Measurements from ENCODE around the gene DCAF4.
"Not testable (repeated sequence)": the region's sequence is repeated elsewhere in the genome, so short reads cannot be mapped to it uniquely, and the experiment has no call there.

The DCAF4 gene

DNA sequence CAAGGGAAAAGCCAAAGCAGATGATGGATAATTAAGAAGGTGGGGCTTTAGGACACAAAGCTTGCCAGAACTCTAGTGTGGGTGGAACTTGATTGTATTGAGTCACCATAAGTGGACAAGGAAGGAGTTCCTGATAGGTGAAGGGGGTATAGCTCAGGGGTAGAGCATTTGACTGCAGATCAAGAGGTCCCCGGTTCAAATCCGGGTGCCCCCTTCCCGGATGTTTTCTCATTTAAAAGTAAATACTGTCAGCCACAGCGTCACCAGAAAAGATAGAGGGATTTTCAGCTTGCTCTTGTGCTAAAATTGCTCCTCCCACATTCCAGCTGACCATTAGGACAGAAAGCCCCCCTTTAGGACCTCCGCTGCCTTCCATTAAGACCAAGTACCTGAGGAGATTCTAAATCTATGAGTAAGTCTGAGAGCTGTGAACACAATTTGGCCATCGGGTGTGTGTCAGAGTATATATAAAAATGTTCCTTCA lies 36.6 kb downstream of the DCAF4 start:
- H3K27ac ChIP-seq = peak overlapping the region; percentile 86
- peak; percentile 56 for DNase-seq (ENCODE audit: low read depth, low spot score)

DNA sequence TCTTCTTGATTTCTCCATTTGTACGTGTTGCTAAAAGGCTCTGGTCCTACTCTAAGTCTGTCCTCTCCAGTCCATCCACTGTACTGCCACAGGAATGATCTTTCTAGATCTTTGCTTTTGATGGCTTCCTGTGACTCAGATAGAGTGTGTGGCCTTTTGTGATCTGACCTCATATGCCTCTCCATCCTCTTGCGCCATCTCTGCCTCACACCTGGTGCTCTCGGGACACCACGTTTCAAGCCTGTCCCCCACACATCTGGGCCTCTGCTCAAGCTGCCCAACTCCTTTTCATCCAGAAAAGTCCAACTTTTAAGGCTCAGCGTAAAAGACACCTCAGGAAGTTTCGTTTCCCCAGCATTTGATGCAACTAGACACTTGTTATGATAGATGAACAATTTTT lies 39.0 kb downstream of the DCAF4 start:
- no peak for DNase-seq (ENCODE audit: low read depth, low spot score)

DNA sequence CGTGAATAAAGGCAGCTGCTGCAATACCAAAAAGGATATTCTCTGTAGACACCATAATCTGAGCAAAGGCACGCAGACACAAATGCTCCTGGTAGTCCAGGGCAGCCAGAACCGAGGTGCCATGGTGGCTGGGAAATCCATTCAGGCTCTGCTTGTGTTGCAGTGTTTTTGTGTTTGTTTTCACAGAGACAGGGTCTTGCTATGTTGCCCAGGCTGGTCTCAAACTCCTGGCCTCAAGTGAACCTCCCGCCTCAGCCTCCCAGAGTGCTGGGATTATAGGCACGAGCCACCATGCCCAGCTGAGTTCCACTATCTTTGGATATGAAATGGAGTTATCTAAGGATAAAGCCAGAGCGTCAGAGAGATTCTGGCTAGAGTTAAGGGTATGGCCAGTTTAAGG lies 39.8 kb downstream of the DCAF4 start:
- H3K27ac ChIP-seq = no peak overlapping the region
- no peak for DNase-seq (ENCODE audit: low read depth, low spot score)

More for the DNA sequence above, 39.0 kb downstream of the DCAF4 start:
- H3K27ac ChIP-seq = peak overlapping the region; percentile 15

DNA sequence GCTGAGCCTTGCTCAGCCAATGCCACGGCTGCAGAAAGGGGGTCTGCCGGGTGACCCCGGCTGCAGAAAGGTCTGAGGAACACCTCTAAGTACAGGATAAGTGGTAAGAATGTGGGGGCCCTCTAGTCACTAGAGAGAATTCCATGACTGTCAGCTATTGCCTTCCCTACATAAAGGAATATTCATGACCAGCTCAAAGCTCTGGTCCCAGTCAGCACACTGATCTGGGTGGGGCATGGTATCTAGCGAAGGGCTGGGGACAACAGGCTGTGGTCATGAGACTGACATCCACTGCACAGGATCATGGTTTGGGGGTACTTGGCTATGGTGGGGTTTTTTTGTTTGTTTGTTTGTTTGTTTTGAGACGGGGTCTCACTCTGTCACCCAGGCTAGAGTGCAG lies 42.1 kb downstream of the DCAF4 start:
- no peak for DNase-seq (ENCODE audit: low read depth, low spot score)
- H3K27ac ChIP-seq = no peak overlapping the region

DNA sequence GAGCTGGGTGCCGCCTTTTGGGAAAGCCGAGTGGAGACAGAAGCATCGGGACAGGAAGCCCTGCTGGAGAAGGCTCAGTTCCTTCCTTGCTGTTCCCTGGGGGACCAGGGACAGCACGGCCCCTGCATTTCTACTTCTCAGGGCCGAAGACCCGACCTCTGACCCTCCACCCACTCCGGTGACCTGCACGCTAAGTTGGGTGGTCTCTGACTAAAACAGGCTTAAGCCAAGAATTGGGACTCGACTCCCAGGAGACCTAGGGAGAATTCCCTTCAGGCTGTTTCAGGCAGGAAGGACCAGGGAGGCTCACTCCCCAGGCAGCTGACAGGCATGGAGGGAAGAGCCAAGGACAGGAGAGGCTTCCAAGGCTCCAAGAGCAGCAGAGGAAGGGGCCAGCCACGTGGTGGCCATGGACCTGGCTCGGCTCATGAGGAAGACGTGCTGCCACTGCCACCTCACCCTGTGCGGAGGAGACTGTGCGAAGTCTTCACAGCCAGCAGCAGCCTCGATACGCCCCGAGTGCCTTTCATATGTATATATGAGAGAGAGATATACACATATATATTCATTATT lies 43.9 kb downstream of the DCAF4 start:
- no peak overlapping the region for H3K27ac ChIP-seq
- no peak for DNase-seq (ENCODE audit: low read depth, low spot score)

DNA sequence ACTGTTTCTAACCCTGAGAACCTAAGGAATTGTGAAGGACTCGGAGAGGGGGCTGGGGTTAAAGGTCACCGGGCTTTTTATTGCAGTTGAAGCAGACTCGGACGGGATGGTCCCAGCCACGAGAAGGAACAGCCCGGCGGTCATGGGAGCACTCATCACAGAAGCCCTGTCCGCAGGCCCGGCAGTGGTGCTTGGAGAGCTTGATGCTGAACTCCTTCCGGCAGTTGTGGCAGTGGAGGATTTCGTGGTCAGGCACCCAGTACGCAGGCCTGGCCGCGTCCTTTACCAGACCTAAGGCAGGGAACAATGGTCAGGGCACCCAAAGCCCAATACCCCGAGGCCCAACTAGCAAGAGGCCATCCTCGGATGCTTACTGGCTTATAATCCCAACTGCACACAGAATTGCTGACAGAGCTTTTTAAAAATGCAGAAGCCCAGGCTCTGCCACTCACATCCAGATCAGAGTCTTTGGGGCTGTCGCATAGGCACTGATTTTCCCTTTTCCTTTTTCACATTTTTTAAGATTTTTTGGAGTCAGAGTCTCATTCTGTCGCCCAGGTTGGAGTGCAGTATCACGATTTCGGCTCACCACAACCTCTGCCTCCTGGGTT lies 44.7 kb downstream of the DCAF4 start:
- DNase-seq (ENCODE audit: low read depth, low spot score) = no peak
- no peak overlapping the region for H3K27ac ChIP-seq

DNA sequence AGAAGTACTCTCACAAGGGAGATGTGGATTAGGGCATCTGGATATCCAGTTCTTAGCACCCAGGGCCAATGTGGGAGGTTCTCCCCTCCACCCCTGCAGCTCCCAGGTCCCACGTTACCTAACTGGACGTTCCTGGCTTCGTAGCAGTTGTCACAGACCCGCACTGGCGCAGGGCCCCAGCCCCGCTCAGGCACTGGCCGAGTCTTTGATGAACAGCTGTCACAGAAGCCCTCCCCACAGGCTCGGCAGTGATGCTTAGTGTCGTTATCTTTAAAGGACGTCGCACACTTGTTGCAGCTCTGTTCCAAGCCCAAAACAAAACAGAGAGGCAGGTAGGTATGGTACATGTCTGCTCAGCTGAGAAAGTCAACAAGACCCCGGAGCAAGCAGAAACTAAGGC lies 48.4 kb downstream of the DCAF4 start:
- DNase-seq (ENCODE audit: low read depth, low spot score) = no peak
- no peak overlapping the region for H3K27ac ChIP-seq

DNA sequence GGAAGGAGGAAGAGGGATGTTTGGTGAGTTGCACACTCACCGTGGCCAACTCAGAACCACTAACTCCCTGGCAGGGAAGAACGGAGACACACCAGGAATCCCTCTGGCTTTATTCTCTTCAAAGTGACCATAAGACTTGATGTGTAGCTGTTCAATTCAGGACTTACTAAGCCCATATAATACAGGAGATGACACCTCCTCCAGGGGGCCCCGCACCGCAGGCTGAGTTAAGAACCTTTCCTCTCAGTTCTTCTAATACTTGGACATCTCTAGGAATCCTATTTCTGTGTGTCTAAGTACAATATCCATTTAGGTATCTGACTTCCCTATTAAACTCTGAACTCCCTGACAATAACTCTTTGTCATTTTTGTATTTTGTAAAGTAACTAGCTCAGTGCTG lies 49.5 kb downstream of the DCAF4 start:
- DNase-seq (ENCODE audit: low read depth, low spot score) = no peak
- no peak overlapping the region for H3K27ac ChIP-seq

DNA sequence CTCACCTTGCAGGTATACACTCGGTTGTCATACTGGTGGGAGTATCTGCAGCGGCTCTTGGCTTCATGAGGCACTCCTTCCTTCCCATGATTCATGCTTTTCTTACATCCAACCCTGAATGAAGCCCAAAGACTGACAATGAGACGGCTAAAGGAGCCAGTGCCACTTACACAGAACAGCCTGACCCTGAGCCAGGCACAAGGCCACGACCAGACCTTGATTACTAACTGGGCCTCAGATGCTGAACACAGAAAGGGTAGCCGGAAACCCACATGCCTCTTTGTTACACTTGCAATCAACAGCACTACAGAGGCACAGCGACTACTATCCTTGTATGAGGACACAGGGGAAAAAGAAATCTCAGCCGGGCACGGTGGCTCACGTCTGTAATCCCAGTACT lies 52.6 kb downstream of the DCAF4 start:
- no peak overlapping the region for H3K27ac ChIP-seq
- DNase-seq (ENCODE audit: low read depth, low spot score) = no peak

DNA sequence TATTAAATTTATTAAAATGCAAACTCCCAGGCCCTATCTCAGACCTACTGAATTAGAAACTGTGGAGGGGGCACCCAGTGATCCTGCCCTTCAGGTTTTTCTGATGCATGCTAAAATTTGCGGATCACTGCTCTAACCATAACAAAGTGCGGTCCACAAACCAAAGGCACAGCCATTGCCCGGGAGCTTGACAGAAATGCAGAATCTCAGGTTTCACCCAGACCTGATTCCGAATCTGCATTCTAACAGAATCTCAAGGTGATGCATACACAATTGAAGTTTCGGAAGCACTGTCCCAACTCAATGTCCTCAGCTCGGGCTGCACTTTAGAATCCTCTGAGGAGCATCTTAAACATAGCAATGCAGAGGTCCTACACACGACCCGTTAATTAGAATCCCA lies 54.6 kb downstream of the DCAF4 start:
- DNase-seq (ENCODE audit: low read depth, low spot score) = no peak
- H3K27ac ChIP-seq = no peak overlapping the region

DNA sequence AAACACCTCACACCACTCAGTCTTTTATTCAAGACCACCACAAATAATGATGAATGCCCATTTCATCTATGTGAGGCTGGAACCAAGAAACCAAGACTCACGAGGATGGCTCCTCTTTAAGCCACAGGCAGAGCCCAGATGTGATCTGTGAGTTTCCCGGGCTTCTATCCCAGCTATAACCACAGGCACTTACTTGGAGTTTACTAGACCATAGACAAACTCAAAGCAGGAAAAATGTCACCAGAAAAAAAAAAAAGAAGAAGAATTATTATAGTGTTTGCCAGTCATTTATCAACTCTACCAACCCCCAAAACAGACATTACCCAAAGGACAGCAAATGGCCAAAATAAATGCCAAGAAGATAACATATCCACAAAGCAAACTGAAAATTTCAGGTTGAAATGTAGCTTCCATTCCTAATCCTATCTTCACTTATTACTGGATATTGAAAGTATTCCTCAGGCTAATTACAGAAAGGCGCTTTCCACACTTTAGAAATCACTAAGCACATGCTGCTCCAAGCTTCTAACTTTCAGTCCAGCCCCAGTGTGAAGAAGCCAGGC lies 56.0 kb downstream of the DCAF4 start:
- no peak overlapping the region for H3K27ac ChIP-seq
- no peak for DNase-seq (ENCODE audit: low read depth, low spot score)

DNA sequence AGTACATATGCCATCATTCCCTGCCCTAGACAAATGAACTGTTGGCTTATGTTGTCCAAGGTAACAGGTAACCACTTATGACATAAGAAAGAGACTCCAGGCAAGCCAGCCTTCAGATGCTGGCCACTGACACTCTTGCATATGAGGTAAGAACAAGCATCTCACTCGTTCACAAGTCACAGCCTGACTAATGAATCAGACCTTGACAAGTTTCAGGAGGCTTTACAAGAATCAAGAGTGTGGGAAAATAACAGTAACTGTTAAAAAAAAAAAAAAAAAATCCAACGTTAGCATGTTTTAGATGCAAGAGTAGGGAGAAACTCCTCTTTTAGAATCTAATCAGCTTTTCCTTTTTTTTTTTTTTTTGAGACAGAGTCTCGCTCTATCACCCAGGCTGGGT lies 60.0 kb downstream of the DCAF4 start:
- no peak overlapping the region for H3K27ac ChIP-seq
- peak; percentile 49 for DNase-seq (ENCODE audit: low read depth, low spot score)

DNA sequence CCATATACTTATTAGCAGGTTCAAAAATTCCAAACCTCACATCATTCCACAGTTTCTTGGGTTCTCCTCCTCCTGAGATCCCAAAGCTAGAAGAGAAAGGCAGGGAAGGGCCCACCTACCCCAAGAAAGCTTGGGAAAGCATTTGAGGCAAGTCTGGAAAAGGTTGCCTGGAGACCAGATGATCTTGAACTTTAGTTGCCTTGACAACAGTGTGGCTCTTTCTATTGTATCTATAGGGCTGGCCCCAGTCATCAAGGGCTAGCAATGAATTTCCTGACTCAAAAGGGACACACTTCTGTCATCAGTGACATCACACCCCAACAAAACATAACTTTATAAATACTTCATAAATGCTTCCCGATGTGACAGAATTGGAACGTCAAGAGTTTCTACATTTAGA lies 60.6 kb downstream of the DCAF4 start:
- DNase-seq (ENCODE audit: low read depth, low spot score) = no peak
- H3K27ac ChIP-seq = no peak overlapping the region

DNA sequence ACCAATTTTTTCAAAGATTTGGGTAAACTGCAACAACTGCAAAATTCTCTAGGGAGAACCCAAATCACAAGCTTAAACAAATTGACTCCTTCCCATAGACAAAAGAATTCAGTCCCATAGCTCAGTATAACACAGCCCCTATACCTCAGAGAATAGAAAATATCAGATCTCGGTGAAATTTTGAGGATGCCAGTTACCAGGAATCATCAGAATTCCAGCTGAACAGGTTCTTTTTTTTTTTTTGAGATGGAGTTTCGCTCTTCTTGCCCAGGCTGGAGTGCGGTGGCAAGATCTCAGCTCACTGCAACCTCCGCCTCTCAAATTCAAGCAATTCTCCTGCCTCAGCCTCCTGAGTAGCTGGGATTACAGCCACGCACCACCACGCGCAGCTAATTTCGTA lies 63.9 kb downstream of the DCAF4 start:
- no peak for DNase-seq (ENCODE audit: low read depth, low spot score)

DNA sequence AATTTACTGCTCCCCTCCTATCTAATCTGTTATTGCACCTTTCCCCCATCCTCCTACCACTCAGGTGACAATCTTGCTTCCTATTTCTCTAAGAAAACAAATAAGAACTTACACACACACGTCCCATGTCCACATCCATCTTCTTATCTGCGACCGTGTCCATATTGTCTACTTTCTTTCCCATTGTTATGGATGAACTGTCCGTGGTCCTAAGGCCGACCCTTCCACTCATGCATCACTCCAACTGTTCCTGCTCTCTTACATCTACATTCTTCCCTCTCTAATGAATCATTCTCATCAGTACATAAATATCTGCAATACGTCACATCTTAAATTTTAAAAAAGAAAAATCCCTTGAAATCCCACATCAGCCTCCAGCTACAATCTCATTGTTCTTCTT lies 70.7 kb downstream of the DCAF4 start:
- no peak overlapping the region for H3K27ac ChIP-seq
- DNase-seq (ENCODE audit: low read depth, low spot score) = no peak

More for the DNA sequence above, 63.9 kb downstream of the DCAF4 start:
- no peak overlapping the region for H3K27ac ChIP-seq

DNA sequence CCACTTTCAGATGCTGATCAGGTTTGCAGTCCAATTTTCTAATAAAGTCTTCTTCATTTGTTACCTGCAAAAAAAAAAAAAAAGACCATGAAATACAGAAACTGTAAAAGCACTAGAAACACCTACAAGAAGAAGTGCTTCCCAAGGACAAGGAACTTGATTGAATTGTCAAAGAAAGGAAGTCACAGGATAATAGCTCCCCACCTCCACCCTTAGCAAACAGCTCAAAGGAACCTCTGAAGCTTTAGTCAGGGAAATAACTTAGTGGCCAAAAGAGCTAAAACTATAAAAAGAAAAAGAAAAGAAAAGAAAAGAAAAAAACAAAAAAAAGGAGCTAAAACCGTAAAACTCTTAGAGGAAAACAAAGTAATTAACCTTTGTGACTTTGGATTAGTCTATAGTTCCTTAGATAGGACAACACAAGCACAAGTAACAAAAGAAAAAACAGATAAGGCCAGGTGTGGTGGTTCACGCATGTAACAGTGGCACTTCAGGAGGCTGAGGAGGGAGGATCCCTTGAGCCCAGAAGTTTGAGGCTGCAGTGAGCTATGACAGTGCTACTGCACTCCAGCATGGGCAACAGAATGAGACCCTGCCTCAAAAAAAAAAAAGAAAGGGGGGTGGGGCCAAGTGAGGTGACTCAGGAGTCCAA lies 72.1 kb downstream of the DCAF4 start:
- no peak overlapping the region for H3K27ac ChIP-seq
- DNase-seq (ENCODE audit: low read depth, low spot score) = no peak

DNA sequence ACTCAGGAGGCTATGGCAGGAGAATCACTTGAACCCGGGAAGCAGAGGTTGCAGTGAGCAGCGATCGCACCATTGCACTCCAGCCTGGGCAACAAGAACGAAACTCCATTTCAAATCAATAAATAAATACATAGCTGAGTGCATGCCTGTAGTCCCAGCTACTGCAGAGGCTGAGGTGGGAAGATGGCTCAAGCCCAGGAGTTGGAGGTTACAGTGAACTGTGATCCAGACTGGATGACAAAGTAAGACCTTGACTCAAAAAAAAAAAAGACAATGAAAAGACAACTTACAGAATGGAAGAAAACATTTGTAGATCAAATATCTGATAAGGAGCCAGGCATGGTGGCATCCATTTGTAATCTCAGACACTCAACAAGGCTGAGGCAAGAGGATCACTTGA lies 73.1 kb downstream of the DCAF4 start:
- DNase-seq (ENCODE audit: low read depth, low spot score) = no peak
- H3K27ac ChIP-seq = no peak overlapping the region

DNA sequence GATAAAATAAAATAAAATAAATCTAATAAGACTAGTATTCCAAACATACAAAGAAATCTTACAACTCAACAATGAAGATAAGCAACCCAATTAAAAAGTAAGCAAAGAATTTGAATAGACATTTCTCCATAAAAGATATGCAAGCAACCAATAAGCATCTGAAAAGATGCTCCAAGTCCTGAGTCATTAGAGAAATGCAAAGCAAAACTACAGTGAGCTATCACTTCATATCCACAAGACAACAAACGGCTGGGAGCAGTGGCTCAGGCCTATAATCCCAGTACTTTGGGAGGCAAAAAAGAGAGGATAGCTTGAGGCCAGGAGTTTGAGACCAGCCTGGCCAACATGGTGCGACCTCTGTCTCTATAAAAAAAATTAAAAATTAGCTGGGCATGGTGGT lies 73.8 kb downstream of the DCAF4 start:
- no peak overlapping the region for H3K27ac ChIP-seq
- no peak for DNase-seq (ENCODE audit: low read depth, low spot score)

DNA sequence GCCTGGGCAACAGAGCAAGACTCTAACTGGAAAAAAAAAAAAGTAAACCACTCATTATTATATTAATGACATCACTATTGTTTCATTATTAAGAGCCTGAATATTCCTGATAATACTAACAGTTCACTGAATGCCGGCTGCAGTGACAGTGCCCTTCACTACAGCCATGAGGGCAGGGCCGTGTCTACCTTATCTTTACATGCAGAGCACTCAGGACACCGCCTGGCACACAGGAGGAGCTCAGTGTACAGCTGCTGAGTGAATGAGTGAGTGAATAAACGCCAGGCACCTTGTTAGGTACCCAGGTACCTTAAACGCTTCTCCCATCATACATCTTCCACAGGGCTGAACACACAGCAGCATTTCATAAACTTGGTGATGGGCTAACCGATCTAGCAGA lies 77.4 kb downstream of the DCAF4 start:
- H3K27ac ChIP-seq = no peak overlapping the region
- DNase-seq (ENCODE audit: low read depth, low spot score) = no peak

DNA sequence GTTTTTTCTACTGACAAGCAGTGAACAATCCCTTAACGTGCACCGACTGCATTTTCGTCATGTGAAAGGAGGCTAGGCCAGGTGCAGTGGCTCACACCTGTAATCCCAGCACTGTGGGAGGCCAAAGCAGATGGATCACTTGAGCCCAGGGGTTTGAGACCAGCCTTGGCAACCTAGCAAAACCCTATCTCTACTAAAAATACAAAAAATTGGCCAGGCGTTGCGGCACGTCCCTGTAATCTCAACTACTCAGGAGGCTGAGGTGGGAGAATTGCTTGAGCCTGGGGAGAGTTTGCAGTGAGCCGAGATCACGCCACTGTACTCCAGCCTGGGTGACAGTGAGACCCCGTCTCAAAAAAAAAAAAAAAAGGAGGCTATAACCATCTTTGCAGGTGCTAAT lies 78.4 kb downstream of the DCAF4 start:
- not testable (repeated sequence) for H3K27ac ChIP-seq; DNase-seq (ENCODE audit: low read depth, low spot score)

DNA sequence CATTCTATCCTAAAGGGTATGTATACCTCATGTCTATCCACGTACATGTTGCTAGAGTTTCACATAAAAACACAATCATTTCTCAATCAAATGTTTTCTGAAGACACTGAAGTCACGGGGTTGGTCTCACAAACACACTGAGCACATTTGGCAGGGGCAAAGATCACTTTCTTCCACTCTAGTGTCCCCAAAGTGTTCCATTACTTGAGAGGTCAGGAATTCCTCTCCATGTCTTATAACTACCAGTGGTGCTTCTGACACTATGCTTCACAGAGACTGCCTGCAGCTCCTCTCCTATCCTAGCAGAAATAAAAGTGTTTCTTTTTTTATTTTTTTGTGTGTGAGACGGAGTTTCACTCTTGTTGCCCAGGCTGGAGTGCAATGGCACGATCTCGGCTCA lies 81.6 kb downstream of the DCAF4 start:
- no peak overlapping the region for H3K27ac ChIP-seq
- DNase-seq (ENCODE audit: low read depth, low spot score) = no peak

DNA sequence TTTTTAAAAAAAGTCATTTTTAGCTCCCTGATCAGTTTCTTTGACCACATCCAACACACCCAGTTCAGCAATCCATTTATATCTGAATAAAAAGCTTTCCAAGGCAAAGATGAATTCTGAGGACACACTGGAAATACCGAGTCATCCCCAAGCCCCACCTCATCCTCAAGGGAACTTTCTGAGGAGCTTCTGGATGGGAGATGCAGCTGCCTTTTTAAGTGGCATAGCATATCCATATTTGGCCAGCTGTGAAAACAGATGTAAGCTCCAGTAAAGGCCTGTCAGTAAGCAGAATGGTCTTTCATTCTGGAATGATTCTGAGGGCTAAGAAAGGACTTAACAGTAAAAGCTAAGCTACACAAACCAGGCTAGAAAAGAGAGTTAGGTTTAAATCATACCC lies 82.2 kb downstream of the DCAF4 start:
- no peak for DNase-seq (ENCODE audit: low read depth, low spot score)
- no peak overlapping the region for H3K27ac ChIP-seq

Data from epithelial cell of prostate (primary cell).